Measurements from ENCODE around the gene CSTA. TPM values are rescaled to one million over a fixed set of nuclear protein-coding genes. Genes with fewer than 3 reads are reported as not detected.

CSTA gene
- total and polyA plus RNA-seq, 2 of the 8 experiments (the other 6 are each of a cell fraction or from before 2014, with no cell fraction given), result not detected

DNA sequence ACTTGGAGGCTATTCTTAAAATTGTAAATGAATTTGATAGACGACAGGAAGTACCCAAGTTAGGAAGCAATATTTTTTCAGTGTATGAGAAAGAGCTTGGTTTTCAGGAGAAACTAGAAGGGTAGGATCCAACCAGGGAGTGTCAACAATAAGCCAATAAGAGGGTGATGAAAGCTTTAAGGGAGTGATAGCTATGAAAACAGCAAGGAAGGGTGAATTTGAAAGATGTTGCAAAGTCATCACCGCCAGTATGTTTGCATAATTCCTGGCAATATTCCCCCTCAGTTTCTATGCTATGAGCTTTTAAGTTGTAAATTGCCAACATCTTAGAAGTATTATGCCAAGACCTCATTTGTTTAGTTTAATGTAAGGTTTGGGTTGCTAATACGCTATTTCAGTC is 11.8 kb upstream of the CSTA start (continued):
- TF ChIP-seq SUZ12 (IDR thresholded peaks at IDR 0.05; ENCODE audit: low read length), result no peak
- TF ChIP-seq SIRT6 (IDR thresholded peaks at IDR 0.05; ENCODE audit: low read length), result no peak

All from H1 (cell line).